Stimulated activated CD4-positive, alpha-beta T cell treated with anti-CD3 and anti-CD28 coated beads, Interleukin-1b, Interleukin-23, amount 100 ng/mL, for 4 hours (primary cell): Measurements from ENCODE around the gene DSG2.

Experiments used
- DNase-seq, 2 donors: peaks; one replicate each; pipeline ENCODE4 v3.0.0-alpha.2; 2020; ENCODE audit warnings: low read depth in 2 of 2

Gene DSG2

DNA sequence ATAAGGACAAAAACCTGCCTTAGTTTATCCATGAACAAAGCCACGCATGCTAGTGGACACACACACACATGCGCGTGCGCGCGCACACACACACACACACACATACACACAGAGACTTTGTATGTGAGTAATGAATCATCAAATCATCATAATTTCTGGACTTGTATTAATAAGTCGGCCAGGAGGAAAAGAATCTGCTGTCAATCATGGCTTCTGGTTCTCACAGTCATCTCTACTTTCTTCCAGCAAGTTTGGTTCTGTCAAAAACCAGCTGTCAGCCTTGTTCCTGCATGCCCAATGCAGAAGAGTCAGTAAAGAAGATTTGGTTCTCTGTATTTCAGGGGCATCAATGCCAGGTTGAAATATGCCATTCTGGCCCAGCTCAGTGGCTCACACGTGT lies 92.6 kb downstream of the DSG2 start:
- DNase-seq: no peak

DNA sequence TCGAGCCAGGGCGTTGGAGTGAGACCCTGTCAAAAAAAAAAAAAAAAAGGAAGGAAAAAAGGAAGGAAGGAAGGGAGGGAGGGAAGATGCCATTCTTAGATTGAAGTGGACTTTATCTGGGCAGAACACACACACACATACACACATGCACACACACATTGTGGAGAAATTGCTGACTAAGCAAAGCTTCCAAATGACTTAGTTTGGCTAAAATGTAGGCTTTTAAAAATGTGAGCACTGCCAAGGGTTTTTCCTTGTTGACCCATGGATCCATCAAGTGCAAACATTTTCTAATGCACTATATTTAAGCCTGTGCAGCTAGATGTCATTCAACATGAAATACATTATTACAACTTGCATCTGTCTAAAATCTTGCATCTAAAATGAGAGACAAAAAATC lies 93.1 kb downstream of the DSG2 start:
- no peak for DNase-seq

DNA sequence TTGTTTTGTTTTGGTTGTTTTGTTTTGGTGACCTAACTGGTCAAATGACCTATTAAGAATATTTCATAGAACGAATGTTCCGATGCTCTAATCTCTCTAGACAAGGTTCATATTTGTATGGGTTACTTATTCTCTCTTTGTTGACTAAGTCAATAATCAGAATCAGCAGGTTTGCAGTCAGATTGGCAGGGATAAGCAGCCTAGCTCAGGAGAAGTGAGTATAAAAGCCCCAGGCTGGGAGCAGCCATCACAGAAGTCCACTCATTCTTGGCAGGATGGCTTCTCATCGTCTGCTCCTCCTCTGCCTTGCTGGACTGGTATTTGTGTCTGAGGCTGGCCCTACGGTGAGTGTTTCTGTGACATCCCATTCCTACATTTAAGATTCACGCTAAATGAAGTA lies 93.7 kb downstream of the DSG2 start, which contains the start of gene TTR:
Gene TTR (plus strand): TSS at position 250 of the 400 bp plus-strand sequence. CDS start 26 bp downstream, at position 276.
- no peak for DNase-seq

DNA sequence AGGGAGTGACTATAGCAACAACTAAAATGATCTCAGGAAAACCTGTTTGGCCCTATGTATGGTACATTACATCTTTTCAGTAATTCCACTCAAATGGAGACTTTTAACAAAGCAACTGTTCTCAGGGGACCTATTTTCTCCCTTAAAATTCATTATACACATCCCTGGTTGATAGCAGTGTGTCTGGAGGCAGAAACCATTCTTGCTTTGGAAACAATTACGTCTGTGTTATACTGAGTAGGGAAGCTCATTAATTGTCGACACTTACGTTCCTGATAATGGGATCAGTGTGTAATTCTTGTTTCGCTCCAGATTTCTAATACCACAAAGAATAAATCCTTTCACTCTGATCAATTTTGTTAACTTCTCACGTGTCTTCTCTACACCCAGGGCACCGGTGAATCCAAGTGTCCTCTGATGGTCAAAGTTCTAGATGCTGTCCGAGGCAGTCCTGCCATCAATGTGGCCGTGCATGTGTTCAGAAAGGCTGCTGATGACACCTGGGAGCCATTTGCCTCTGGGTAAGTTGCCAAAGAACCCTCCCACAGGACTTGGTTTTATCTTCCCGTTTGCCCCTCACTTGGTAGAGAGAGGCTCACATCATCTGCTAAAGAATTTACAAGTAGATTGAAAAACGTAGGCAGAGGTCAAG lies 94.7 kb downstream of the DSG2 start:
- no peak for DNase-seq

DNA sequence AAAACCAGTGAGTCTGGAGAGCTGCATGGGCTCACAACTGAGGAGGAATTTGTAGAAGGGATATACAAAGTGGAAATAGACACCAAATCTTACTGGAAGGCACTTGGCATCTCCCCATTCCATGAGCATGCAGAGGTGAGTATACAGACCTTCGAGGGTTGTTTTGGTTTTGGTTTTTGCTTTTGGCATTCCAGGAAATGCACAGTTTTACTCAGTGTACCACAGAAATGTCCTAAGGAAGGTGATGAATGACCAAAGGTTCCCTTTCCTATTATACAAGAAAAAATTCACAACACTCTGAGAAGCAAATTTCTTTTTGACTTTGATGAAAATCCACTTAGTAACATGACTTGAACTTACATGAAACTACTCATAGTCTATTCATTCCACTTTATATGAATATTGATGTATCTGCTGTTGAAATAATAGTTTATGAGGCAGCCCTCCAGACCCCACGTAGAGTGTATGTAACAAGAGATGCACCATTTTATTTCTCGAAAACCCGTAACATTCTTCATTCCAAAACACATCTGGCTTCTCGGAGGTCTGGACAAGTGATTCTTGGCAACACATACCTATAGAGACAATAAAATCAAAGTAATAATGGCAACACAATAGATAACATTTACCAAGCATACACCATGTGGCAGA lies 97.3 kb downstream of the DSG2 start:
- DNase-seq: no peak

DNA sequence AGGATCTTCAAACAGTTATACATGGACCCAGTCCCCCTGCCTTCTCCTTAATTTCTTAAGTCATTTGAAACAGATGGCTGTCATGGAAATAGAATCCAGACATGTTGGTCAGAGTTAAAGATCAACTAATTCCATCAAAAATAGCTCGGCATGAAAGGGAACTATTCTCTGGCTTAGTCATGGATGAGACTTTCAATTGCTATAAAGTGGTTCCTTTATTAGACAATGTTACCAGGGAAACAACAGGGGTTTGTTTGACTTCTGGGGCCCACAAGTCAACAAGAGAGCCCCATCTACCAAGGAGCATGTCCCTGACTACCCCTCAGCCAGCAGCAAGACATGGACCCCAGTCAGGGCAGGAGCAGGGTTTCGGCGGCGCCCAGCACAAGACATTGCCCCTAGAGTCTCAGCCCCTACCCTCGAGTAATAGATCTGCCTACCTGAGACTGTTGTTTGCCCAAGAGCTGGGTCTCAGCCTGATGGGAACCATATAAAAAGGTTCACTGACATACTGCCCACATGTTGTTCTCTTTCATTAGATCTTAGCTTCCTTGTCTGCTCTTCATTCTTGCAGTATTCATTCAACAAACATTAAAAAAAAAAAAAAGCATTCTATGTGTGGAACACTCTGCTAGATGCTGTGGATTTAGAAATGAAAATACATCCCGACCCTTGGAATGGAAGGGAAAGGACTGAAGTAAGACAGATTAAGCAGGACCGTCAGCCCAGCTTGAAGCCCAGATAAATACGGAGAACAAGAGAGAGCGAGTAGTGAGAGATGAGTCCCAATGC lies 98.3 kb downstream of the DSG2 start:
- DNase-seq: no peak

DNA sequence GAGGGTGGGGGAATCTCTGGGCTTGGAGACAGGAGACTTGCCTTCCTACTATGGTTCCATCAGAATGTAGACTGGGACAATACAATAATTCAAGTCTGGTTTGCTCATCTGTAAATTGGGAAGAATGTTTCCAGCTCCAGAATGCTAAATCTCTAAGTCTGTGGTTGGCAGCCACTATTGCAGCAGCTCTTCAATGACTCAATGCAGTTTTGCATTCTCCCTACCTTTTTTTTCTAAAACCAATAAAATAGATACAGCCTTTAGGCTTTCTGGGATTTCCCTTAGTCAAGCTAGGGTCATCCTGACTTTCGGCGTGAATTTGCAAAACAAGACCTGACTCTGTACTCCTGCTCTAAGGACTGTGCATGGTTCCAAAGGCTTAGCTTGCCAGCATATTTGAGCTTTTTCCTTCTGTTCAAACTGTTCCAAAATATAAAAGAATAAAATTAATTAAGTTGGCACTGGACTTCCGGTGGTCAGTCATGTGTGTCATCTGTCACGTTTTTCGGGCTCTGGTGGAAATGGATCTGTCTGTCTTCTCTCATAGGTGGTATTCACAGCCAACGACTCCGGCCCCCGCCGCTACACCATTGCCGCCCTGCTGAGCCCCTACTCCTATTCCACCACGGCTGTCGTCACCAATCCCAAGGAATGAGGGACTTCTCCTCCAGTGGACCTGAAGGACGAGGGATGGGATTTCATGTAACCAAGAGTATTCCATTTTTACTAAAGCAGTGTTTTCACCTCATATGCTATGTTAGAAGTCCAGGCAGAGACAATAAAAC lies 100.2 kb downstream of the DSG2 start:
- no peak for DNase-seq
